Adrenal gland (tissue), 5 donors: ENCODE data around the gene YAP1.

ENCODE experiments used
- POLR2A ChIP-seq, 2 donors: fragments of 450-650 bp; IDR thresholded peaks; one replicate each; pipeline ENCODE4 v1.6.1; 2017; ENCODE audit warnings: antibody characterized with exemption in 2 of 2, mild to moderate bottlenecking in 2 of 2, moderate library complexity in 1 of 2
- TF ChIP-seq, protein P1 (sequence below), 6 experiments: fragments of 450-650 bp in 4 of 6; fragments of 200-600 bp in 2 of 6; sonication (generic) in 1 of 6; IDR thresholded peaks; 1 replicate in 5 of 6; 2 replicates in 1 of 6; pipeline versions ENCODE4 v1.5.1 to v1.8.0; 2016 to 2021; ENCODE audit warnings: antibody characterized with exemption in 6 of 6, mild to moderate bottlenecking in 2 of 6, moderate library complexity in 1 of 6
- donor health status: DM: no; HTN: no; CAD: no.

DNA sequence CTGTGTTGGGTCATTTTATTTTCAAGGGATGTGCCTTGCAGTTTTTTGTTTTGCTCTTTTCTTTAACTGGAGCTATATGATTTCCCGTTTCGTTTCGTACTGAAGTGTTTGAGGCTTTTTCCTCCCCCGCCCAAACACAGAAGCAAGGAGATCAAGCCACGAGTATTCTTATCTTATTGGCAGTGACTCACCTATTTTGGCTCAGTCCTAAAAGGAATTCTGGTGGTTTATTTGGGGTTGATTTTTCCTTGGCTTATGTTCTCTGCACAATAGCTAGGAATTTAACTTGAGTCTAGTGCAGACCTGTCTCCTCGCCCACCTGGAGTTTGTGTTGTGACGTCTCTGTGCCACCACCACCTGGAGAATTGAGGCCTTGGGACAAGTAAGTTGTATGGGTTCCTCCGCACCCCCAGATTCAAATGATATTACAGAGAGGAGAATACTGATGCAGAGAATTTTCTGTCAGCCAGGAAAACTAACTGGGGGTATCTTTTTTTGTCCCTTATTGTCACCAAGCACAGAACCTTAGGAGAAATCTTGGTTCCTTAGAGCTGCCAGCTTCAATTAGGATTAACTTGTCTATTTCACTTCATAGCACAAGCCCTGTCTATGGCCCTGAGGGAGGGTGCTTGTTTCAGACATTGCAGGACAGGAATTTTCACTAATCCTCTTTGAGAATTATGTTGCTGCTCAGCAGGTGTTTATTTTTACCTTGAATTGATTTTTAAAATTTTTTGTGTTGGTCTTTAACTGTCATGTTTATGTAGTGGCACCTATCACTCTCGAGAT lies 116.6 kb downstream of the YAP1 start:
- TF ChIP-seq, protein P1, sequence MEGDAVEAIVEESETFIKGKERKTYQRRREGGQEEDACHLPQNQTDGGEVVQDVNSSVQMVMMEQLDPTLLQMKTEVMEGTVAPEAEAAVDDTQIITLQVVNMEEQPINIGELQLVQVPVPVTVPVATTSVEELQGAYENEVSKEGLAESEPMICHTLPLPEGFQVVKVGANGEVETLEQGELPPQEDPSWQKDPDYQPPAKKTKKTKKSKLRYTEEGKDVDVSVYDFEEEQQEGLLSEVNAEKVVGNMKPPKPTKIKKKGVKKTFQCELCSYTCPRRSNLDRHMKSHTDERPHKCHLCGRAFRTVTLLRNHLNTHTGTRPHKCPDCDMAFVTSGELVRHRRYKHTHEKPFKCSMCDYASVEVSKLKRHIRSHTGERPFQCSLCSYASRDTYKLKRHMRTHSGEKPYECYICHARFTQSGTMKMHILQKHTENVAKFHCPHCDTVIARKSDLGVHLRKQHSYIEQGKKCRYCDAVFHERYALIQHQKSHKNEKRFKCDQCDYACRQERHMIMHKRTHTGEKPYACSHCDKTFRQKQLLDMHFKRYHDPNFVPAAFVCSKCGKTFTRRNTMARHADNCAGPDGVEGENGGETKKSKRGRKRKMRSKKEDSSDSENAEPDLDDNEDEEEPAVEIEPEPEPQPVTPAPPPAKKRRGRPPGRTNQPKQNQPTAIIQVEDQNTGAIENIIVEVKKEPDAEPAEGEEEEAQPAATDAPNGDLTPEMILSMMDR (IDR thresholded peaks at IDR 0.05): no peak
- TF ChIP-seq POLR2A (IDR thresholded peaks at IDR 0.05): peak in 1 of 2 donors; percentile 49
